ENCODE results near the gene CCND2.

DNA sequence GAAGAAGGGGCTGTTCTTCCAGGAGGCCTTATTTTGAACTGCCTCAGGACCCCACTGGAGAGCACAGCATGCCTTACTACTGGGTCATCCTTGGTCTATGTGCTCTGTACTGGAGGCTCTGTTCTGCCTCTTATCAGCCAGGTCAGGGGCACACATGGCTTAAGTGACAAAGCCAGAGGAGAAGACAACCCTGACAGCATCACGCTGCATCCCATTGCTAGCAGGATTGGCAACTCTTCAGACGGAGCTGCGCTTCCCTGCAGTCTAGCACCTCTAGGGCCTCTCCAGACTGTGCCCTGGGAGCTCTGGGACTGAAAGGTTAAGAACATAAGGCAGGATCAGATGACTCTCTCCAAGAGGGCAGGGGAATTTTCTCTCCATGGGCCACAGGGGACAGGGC is 30.2 kb downstream of the CCND2 start:
- TF ChIP-seq, protein P1, sequence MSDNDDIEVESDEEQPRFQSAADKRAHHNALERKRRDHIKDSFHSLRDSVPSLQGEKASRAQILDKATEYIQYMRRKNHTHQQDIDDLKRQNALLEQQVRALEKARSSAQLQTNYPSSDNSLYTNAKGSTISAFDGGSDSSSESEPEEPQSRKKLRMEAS (IDR thresholded peaks at IDR 0.05): no peak
- no peak for TF ChIP-seq EP300 (IDR thresholded peaks at IDR 0.05; ENCODE audit: borderline replicate concordance)

Data from Ishikawa (cell line).